ENCODE data around the gene PLCB1. TPM values are rescaled to one million over a fixed set of nuclear protein-coding genes. Genes with fewer than 3 reads are reported as not detected.
"Not testable (repeated sequence)": the region's sequence is repeated elsewhere in the genome, so short reads cannot be mapped to it uniquely, and the experiment has no call there.

The PLCB1 gene
- total RNA-seq, 1 donor: 46.5 TPM

- DNase-seq (ENCODE audit: low read depth): no peak
- no peak for TF ChIP-seq CTCF (IDR thresholded peaks at IDR 0.05; ENCODE audit: insufficient read depth, low read length)
Measured at GRCh38 chr20:8435285-8436035, 303.4 kb downstream of the PLCB1 start.

GRCh38 chr20:8436938-8437337, 304.9 kb downstream of the PLCB1 start:
- H3K4me3 ChIP-seq (ENCODE audit: low read depth, low read length); DNase-seq (ENCODE audit: low read depth): not testable (repeated sequence)

More at GRCh38 chr20:8435285-8436035, 303.4 kb downstream of the PLCB1 start:
- H3K4me3 ChIP-seq (ENCODE audit: low read depth, low read length): no peak overlapping the region

GRCh38 chr20:8438748-8439147, 306.7 kb downstream of the PLCB1 start:
- TF ChIP-seq CTCF (IDR thresholded peaks at IDR 0.05; ENCODE audit: insufficient read depth, low read length): no peak
- H3K4me3 ChIP-seq (ENCODE audit: low read depth, low read length): no peak overlapping the region
- DNase-seq (ENCODE audit: low read depth): no peak

- TF ChIP-seq CTCF (IDR thresholded peaks at IDR 0.05; ENCODE audit: insufficient read depth, low read length): no peak
- H3K4me3 ChIP-seq (ENCODE audit: low read depth, low read length): no peak overlapping the region
- no peak for DNase-seq (ENCODE audit: low read depth)
Measured at GRCh38 chr20:8443464-8444072, 311.5 kb downstream of the PLCB1 start.

GRCh38 chr20:8447262-8448120, 315.4 kb downstream of the PLCB1 start:
- TF ChIP-seq CTCF (IDR thresholded peaks at IDR 0.05; ENCODE audit: insufficient read depth, low read length): no peak
- no peak overlapping the region for H3K4me3 ChIP-seq (ENCODE audit: low read depth, low read length)
- DNase-seq (ENCODE audit: low read depth): no peak

- no peak for TF ChIP-seq CTCF (IDR thresholded peaks at IDR 0.05; ENCODE audit: insufficient read depth, low read length)
- peak; percentile 27 for DNase-seq (ENCODE audit: low read depth)
- H3K4me3 ChIP-seq (ENCODE audit: low read depth, low read length): no peak overlapping the region
Measured at GRCh38 chr20:8449123-8449522, 317.1 kb downstream of the PLCB1 start.
